NCI-H2029 (cell line): Measurements from ENCODE around the gene EIF1AX.
"Not testable (repeated sequence)": the region's sequence is repeated elsewhere in the genome, so short reads cannot be mapped to it uniquely, and the experiment has no call there.

Source experiments
- DNase-seq: peaks from one replicate; lab custom pipeline; 2025; lab: John Stamatoyannopoulos, UW

The EIF1AX gene, protein sequence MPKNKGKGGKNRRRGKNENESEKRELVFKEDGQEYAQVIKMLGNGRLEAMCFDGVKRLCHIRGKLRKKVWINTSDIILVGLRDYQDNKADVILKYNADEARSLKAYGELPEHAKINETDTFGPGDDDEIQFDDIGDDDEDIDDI

DNA sequence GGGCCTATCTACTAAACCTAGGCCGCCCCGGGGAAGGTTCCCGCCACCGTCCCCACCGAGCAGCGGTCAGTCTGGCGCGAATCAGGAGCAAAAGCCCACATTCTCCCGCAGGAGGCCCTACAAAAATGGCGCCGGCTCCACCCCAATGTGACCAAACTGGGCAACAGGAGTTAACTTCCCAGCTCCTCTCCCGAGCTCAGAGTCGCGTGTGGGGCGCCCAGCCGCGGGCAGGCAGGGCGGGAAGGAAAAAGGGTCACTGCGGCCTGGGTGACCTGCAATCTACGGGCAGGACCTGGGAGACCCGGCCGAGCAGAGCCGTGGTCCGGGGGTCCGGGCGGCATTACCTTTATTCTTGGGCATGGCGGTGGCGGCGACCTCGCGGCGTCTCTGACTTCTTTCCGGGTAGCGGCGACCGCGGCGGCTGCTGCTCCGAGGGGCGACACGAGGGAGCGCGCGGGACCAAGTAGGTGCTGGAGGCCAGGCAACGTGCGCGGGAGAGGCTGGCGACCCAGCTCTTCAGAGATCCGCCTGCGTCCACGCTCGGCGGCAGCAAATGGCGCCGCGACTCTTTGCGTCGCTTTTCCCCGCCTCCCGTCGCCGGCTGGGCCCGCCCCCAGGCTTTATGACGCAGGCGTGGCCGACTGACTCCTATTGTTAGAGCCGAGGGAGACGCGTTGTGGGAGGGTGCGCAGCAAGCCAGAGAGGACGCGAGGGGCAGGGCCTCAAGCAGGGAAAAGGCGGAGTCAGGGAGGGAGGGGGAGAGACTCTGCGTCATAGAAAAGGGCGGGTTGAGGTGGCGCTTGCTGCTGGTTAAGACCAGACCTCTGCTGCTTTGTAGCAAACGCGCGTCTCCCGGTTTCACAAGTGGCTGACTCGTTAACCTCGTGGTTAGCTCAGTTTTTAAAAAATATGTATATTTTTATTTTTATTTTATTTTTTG is at the start of gene EIF1AX:
EIF1AX (minus strand) TSS at position 558 of the 940 bp plus-strand sequence; CDS start at position 360, 198 bp downstream.
- peak; percentile 93 for DNase-seq

DNA sequence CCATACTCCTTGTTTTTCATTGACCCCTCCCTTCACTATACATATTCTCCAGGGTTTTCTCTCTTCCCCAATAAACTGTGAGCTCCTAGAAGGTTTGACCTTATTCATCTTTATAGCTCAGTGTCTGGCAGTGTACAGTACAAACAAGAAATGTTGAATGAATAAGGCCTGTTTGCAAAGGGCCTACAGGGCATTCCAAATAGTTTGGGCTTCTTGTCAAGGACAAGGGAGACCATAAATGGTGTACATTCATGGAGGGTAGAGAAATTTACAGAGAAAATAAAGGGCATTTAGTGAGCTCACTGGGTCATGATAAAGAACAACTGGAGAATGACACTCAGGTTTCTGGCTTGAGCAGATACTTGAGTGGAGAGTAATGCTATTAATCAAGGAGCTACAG is 47.5 kb upstream of the EIF1AX start:
- no peak for DNase-seq

- DNase-seq = no peak
Measured at GRCh38 chrX:20181598-20182329, 40.1 kb upstream of the EIF1AX start.

- no peak for DNase-seq
Measured at GRCh38 chrX:20177093-20177492, 35.5 kb upstream of the EIF1AX start.

DNA sequence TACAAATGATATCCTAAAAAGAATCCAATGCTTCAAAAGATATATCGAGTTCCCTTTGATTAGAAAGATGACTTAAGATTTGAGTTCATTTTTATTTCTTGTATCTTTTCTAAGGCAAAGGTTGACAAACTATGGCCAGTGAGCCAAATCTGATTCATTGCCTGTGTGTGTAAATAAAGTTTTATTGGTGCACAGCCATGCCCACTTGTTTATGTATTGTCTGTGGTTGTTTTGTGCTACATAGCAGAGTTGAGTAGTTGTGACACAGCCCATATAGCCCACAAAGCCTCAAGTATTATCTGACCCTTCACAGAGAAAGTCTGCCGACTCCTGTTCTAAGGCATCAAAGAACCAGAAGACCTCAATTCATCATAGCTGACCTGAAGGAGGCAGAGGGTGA is 32.2 kb upstream of the EIF1AX start:
- no peak for DNase-seq

DNA sequence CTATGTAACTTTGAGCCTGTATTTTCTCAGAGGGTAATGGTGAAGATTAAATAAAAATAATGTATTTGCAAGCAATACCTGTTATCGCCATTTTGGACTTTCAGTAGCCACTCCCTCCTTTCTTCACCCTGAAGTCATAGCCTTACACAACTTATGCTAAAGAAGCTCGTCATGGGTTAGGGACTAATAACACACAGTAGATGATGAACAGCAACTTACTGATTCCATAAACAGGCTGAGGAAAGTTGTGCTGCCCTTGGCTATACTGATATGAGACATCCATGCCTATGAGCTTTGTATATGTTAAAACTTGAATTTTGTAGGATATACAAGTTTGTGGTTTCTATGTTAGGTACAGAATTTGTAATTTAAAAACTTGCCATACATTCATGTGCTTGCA is 31.7 kb upstream of the EIF1AX start:
- no peak for DNase-seq

GRCh38 chrX:20171887-20172286 is 30.2 kb upstream of the EIF1AX start:
- no peak for DNase-seq

- DNase-seq = not testable (repeated sequence)
Measured at GRCh38 chrX:20162516-20162915, 20.9 kb upstream of the EIF1AX start.

DNA sequence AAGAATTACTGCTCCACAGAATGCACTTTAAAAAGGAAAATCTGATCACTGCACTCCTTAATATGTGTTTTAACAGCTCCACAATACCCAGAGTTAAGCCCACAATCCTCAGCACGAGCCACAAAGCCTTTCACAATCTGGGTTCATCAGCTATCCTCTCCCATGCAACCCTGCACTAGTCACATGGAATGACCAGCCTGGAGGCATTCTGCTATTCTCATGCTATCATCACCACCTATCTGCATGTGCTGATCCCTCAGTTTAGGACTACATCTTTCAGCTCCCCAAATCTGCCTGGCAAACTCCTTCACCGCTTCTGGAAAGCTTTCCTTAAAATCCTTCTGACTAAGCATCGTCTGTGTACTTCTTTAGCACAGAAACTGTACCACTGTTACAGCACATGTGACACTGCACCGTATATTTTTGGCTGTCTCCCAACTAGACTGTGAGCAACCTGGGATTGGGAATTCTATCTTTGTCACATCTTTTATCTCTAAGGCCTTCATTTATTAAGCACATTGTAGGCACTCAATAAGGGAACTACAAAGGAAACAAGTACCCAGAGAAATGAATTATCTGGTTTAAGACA is 18.3 kb upstream of the EIF1AX start:
- no peak for DNase-seq

DNA sequence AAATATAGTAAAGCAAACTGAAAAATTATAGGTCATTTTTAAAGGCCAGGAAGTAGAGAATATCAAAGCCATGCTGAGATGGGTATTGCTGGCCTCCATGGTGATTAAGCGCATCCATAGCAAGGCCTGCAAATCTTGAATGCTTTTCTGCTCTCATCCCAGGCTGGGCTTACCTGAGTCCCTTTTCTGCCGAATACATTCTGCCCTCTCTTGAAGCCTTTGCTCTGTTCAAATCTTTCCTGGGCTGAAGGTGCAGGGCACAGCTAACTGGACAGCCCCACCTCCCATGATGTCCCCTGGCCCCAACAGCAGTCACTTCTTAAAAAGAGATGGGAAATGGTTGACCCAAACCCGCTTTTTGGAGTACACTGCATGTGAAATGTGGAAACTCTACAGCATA is 10.1 kb upstream of the EIF1AX start:
- DNase-seq = no peak

DNA sequence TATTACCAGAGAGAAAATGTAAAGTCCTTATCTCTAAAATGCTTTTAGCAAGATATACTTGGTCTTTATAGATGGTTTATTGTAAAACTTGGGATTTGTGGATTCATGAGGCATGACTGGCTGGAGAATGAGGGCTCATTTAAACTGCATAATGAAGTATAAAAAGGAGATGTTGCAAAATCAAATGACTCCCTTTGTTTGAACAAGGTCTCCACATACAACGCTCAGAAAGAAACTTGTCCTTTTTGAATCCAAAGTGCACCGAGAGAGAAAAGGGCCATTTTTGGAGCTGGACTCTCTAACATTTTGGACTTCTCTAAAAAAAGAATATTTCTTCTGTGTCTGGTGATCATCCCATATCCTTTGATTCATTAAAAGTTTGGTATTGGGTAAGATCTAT is 7.7 kb upstream of the EIF1AX start:
- DNase-seq = no peak

DNA sequence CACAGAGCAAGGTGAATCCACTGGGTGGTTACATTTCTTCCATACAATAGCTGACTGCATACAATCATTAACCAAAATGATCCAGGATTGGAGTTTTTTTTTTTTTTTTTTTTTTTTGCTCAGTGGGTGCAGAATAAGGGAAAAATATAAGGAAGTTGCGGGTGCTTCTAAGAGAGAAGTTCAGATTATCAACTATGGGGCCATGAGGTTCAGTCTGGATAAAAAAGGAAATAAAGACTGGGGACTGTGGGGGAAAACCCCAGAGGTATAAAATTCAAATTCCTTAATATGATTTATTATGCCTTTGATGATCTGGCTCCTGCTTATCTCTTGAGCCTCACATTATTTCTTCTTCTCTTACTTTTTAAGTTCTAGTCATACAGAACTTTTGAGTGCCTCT is 5.9 kb upstream of the EIF1AX start:
- DNase-seq = no peak

DNA sequence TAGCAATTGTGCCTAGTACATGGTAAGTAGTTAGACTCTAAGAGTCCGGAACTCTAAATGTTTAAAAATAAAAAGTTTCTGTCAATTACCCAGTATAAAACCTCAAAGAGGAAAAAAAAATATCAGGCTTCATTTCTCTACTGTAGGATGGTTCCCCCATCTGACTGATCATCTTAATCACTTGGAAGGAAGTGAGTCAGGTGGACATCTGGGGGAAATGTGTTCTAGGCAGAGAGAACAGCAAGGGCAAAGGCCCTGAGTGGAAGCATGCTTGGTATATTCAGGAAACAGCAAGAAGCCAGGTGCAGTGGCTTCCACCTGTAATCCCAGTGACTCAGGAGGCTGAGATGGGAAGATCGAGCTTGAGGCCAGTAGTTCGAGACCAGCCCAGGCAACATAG is 2.9 kb upstream of the EIF1AX start:
- no peak for DNase-seq

GRCh38 chrX:20143561-20143960 is 1.9 kb upstream of the EIF1AX start:
- no peak for DNase-seq

DNA sequence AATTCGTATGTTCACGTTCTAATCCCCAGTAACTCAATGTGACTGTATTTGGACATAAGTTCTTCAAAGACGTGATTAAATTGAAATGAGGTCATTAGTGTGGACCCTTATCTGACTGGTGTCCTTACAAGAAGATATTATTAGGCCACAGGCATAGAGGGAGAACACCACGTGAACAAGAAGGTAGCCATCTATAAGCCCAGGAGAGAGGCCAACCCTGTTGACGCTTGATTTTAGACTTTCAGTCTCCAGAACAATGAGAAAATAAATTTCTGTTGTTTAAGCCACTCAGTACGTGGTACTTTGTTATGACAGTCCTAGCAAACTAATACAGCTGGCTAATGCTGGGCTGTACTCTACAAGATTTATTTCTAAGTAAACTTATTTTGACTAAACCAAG is 1.5 kb upstream of the EIF1AX start:
- no peak for DNase-seq

- no peak for DNase-seq
Measured at GRCh38 chrX:20140420-20140819, 1.2 kb downstream of the EIF1AX start.

GRCh38 chrX:20139966-20140365 is 1.7 kb downstream of the EIF1AX start:
- DNase-seq = no peak

DNA sequence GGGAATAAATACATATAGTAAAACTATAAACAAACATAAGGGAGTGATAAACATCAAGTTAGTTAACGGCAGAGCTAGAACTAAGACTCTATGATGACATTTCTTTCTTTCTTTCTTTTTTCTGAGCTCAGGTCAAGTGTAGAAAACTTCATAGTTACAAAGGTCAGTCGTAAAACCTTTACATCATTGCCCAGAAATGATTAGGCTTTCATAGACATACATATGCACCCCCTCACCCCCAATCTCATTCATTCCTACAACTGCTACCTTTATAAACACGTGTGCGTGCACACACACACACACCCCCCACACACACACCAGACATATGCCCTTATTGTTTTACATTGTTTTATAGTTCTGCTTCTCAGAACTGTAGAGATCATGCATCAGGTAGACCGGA is 5.7 kb downstream of the EIF1AX start:
- DNase-seq = no peak

- DNase-seq = no peak
Measured at GRCh38 chrX:20132666-20133065, 9.0 kb downstream of the EIF1AX start.

- no peak for DNase-seq
Measured at GRCh38 chrX:20130357-20130756, 11.3 kb downstream of the EIF1AX start.

DNA sequence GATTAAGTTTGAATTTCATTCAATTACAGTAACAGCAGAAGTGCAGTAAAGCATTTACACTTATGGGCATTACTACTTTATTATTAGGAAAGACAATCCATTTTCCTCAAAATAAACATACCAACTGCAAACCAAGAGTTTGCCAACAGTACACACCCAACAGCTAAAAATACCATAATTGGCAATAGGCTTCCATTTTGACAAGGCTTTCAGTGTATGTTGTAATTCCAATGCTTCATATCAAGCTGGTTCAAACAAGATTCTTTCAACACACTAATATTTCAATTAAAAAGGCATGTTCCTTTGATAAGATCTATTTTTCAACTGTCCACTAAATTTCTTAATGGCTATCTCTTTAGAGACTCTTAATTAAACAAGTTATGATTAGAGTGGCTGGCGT is 12.1 kb downstream of the EIF1AX start:
- no peak for DNase-seq

GRCh38 chrX:20128670-20129069 is 13.0 kb downstream of the EIF1AX start:
- DNase-seq = no peak

- DNase-seq = not testable (repeated sequence)
Measured at GRCh38 chrX:20127440-20127839, 14.2 kb downstream of the EIF1AX start.
